ENCODE data around the gene MFSD11.

- no peak for TF ChIP-seq CTCF (IDR thresholded peaks at IDR 0.05; ENCODE audit: extremely low read depth in 1 of 2, insufficient read depth in 1 of 2, low read depth in 1 of 2, low read length in 2 of 2)
- TF ChIP-seq, protein P1, sequence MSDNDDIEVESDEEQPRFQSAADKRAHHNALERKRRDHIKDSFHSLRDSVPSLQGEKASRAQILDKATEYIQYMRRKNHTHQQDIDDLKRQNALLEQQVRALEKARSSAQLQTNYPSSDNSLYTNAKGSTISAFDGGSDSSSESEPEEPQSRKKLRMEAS (IDR thresholded peaks at IDR 0.05; ENCODE audit: insufficient read depth, insufficient read length), result no peak
- TF ChIP-seq GATA2 (IDR thresholded peaks at IDR 0.05; ENCODE audit: insufficient read depth, insufficient read length, low read depth, low read length), result no peak
- no peak for TF ChIP-seq POLR2AphosphoS5 (IDR thresholded peaks at IDR 0.05; ENCODE audit: insufficient read depth, low read depth, low read length)
- TF ChIP-seq POLR2A (IDR thresholded peaks at IDR 0.05; ENCODE audit: low read depth, low read length), result no peak
- no peak for TF ChIP-seq EZH2 (IDR thresholded peaks at IDR 0.05; ENCODE audit: borderline replicate concordance, low read depth, low read length, severe bottlenecking)
- no peak for TF ChIP-seq MYC (IDR thresholded peaks at IDR 0.05; ENCODE audit: low read depth, low read length)
- TF ChIP-seq FOS (IDR thresholded peaks at IDR 0.05; ENCODE audit: borderline replicate concordance, insufficient read depth, low read length), result no peak
- no peak for TF ChIP-seq JUN (IDR thresholded peaks at IDR 0.05; ENCODE audit: borderline replicate concordance, insufficient read depth, insufficient read length, low read depth)
Observed at GRCh38 chr17:76702076-76702475, 35.8 kb upstream of the MFSD11 start.
